GM18868 (cell line): Measurements from ENCODE around the gene CDH4.

Experiments
- ATAC-seq: cut with Tn5 transposase; IDR thresholded peaks from one replicate; pipeline ENCODE4 v1.9.1; 2021; ENCODE audit warnings: mild to moderate bottlenecking, moderate library complexity; ENCODE audit not compliant: unreplicated experiment

Gene CDH4

DNA sequence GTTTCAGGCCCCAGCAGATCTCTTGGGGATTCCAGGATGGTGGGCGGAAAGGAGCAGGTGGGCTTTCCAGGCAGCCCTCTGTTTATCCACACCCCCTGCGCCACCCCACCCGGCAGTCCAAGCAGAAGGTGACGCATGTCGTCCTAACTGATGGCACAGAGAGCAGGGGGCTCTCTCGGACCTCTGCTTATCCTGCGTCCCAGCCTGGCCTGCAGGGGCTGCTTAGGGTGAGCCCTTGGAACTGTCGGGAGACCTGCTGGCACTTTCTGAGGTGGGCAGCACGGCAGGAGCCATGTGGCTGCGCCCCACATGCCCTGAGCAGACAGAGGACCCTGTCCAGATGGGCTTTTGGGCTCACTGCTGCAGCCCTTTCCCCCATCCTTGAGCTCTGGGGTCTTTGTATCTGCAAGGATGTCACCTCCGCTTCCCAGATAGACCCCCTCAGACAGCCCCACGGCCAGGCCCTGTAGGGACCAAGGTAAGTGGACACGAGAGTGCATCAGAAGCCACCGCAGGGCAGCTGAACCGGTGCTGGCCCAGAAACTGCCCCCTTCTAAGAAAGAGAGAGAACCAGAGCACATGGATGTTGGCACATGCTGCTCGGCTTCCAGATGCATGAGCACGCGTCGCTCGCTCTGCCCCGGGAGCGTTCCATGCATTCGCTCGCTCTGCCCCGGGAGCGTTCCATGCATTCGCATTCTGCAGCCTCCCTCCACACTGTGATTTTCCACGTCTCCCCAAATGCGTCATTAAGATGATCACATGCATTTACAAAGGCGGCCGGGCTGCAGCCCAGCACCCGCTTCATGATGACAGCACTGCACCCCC, 566.9 kb downstream of the CDH4 start:
- ATAC-seq: no peak

GRCh38 chr20:61819574-61819846, 567.4 kb downstream of the CDH4 start:
- ATAC-seq: no peak

- no peak for ATAC-seq
Measured at GRCh38 chr20:61819921-61820825, 568.1 kb downstream of the CDH4 start.

- no peak for ATAC-seq
Measured at GRCh38 chr20:61821735-61822134, 569.7 kb downstream of the CDH4 start.

GRCh38 chr20:61822396-61822795, 570.3 kb downstream of the CDH4 start:
- no peak for ATAC-seq

DNA sequence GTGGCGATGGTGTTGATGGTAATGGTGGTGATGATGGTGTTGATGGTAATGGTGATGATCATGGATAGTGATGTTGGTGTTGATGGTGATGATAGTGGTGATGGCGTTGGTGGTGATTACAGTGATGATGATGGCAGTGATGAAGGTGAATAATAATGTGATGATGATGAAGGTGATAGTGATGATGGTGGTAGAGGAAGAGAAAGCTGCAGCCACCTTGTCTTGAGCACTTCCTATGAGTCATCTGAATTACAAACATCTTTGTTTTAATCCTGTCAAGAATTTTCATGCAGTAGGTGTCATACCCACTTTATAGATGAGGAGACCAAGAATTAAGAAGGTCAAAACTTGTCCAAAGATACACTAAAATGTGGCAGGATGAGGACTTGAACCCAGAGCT, 571.2 kb downstream of the CDH4 start:
- no peak for ATAC-seq

- ATAC-seq: no peak
Measured at GRCh38 chr20:61828891-61829290, 576.8 kb downstream of the CDH4 start.

DNA sequence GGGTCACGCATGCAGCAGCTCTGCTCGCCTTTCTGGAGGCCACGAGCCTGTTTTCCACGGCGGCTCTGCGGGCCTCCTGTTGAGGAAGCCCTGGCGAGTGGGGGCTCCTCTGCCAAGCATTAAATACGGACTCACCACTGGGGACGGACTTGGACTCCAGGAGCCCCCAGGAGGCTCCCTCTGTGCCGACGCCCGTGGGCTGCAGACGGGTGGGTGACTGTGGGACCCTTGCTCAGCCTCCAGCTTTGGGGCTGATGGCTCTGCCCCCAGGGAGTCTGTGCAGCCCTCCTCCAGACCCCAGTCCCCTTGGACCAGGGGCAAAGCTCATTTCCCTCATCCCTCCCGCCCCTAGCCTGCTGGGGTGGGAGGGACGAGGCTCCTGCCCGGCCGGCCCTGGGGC, 577.5 kb downstream of the CDH4 start:
- no peak for ATAC-seq

GRCh38 chr20:61830241-61830930, 578.3 kb downstream of the CDH4 start:
- ATAC-seq: no peak

DNA sequence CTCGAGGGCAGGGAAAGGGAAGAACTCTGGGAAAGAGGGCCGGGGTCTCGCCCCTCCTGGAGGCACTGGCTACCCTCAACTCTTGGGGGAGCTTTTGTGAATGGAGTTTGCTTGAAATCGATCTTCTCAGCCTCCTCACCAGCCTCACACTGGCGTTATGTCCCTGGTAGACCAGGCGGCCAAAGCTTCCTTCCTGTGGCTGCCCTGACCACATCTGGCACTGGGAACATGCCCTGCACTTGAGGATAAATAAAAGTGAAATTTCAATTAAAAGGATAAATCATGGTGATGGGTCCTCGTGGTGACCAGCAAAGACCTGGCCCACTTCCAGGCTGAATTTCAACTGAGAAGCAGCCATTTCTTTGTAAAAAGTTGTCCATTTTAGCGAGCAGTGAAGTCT, 578.9 kb downstream of the CDH4 start:
- no peak for ATAC-seq

DNA sequence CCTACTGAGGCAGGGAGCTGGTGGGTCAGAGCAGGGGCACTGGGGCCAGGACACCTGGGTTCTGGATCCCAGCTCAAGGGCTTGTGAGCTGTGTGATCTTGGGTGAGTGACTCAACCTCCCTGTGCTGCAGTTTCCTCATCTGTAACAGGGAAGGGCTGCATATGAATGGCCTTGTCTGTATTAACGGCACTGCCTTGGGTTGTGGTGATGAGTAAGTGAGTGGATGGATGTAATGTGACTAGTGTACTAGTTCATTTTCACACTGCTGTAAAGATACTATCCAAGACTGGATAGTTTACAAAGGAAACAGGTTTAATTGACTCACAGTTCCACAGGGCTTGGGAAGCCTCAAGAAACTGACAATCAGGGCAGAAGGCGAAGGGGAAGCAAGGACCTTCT, 580.1 kb downstream of the CDH4 start:
- ATAC-seq: no peak

- ATAC-seq: no peak
Measured at GRCh38 chr20:61833807-61834610, 581.9 kb downstream of the CDH4 start.

DNA sequence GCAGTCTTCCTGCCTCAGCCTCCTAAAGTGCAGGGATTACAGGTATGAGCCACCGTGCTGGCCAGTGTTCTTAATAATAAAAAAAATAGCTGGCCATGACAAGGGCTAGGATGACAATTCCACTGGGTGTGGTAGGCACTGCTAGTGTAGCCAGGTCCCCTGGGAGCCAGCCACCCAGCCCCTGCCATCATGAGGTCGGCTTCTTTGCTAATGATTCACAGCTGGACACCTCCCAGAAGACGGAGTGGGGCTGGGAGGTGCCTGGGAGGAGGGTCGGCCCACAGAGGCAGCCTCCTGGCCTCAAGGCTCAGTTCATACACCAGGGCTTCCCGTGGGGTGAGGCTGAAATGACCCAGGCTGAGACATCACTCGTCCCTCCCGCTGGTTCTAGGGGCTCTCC, 583.2 kb downstream of the CDH4 start:
- ATAC-seq: no peak

DNA sequence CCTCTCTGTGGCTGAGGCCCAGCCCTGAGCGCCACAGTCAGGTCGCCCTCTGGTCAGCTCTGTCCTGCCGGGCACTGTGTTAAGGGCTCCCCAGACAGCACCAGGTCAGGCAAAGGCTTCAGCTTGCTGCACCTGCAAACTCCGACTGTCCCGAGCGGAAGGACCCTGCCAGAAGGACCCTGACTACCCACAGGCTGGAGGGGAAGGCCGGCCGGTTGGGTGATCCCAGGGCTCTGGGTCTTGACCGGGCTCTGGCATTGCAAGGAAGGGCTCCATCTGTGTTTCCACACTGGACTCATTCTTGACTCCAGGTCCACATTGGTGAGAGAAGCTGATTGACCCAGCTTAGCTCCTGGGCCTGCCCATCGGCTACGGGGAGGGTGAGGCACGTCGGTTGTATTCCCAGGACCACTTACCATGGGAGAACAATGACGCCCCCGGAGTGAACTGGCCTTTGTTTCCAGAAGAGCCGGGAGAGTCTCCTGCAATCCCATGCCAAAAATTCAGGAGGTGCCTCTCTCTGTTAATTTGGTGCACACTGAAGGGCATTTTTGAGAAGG, 583.8 kb downstream of the CDH4 start:
- ATAC-seq: no peak

GRCh38 chr20:61837200-61837599, 585.1 kb downstream of the CDH4 start:
- no peak for ATAC-seq

GRCh38 chr20:61839223-61839911, 587.3 kb downstream of the CDH4 start:
- ATAC-seq: no peak

DNA sequence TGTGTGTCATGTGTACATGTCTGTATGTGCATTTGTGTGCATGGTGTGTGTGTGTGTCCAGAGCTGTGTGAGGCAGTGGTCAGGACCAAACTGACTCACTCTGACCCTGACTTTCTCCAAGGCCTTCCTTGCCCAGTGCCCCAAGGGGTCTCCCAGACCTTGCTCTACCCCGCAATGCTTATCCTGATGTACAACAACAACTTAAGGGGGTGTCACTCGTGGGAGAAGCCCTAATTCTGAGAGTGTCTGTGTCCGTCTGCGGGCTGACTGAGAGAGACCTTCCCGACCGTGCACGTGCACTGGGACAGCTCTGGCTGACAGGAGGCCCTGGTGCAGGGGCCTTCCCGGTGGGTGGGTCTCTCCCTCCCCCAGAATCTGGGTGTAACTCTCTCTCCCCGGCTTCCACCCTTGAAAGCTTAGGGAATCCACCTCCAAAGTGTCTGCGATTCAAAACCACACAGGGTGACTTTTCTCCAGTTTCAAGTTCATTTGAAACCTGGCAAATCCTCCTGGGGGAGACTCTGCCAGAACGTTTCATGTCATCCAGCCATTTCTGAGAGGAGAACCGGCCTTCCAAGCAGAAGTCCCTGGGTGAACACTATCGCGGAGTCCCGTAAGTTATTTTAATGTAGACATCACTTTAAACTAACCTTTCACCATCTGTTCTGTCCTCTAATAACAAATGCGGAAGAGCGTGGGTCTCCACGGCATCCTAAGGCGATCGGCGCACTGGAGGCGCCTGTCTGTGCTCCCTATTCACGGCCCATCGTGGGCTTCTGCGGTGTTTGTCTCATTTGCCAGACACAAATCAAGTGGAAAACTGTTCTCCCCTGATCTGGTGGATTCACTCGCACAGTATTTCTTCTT, 588.1 kb downstream of the CDH4 start:
- no peak for ATAC-seq

- ATAC-seq: no peak
Measured at GRCh38 chr20:61840779-61841455, 588.9 kb downstream of the CDH4 start.
